Measurements from ENCODE around the gene SSH2.

GRCh38 chr17:29855686-29856085 lies 74.3 kb downstream of the SSH2 start:
- TF ChIP-seq ZC3H10 (CRISPR knock-in tag; IDR thresholded peaks at IDR 0.05) (no peak), ZFP30 (CRISPR knock-in tag; IDR thresholded peaks at IDR 0.05) (no peak), BACH2 (CRISPR knock-in tag; IDR thresholded peaks at IDR 0.05; ENCODE audit: borderline replicate concordance) (no peak), CREB5 (CRISPR knock-in tag; IDR thresholded peaks at IDR 0.05; ENCODE audit: low read depth) (no peak)
